Loucy (cell line): ENCODE measurements around the gene GAR1.

ENCODE experiments used
- EZH2phosphoT487 ChIP-seq: fragments of 200-600 bp; IDR thresholded peaks from 2 replicates; pipeline ENCODE4 v1.6.1; 2018; ENCODE audit warnings: antibody characterized with exemption, mild to moderate bottlenecking, moderate library complexity, borderline replicate concordance
- TF ChIP-seq, protein P1 (sequence below): fragments of 200-600 bp; sonication (generic); conservative IDR thresholded peaks from 2 replicates; pipeline ENCODE4 v1.5.1; 2014; ENCODE audit warnings: mild to moderate bottlenecking, antibody characterized with exemption, low read length

DNA sequence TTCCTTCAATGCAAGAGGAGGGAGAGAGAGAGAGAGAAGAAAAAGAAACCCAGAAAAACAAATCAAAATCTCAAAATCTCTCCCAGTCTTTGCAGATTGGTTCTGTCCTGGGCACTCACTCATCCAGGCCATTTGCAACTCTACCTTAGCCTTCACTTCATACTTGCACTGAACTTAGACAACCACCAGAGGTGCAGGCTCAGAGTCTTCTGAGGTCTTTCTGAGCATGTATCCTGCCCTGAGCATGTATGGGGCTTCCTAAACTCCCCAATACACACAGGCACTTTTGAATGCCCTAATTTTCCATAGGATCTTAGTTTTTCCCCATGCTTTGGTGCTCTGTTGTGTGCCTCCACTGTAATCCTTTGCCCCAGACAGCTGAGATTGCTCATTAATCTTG, 16.7 kb upstream of the GAR1 start:
- TF ChIP-seq, protein P1, sequence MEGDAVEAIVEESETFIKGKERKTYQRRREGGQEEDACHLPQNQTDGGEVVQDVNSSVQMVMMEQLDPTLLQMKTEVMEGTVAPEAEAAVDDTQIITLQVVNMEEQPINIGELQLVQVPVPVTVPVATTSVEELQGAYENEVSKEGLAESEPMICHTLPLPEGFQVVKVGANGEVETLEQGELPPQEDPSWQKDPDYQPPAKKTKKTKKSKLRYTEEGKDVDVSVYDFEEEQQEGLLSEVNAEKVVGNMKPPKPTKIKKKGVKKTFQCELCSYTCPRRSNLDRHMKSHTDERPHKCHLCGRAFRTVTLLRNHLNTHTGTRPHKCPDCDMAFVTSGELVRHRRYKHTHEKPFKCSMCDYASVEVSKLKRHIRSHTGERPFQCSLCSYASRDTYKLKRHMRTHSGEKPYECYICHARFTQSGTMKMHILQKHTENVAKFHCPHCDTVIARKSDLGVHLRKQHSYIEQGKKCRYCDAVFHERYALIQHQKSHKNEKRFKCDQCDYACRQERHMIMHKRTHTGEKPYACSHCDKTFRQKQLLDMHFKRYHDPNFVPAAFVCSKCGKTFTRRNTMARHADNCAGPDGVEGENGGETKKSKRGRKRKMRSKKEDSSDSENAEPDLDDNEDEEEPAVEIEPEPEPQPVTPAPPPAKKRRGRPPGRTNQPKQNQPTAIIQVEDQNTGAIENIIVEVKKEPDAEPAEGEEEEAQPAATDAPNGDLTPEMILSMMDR: peak; percentile 32
- no peak for TF ChIP-seq EZH2phosphoT487
